NCI-H187 (cell line): ENCODE measurements around the gene ALX3.
A peak's percentile ranks its signal among the peaks of the same experiment; 100 is the strongest.
"Not testable (repeated sequence)": the region's sequence is repeated elsewhere in the genome, so short reads cannot be mapped to it uniquely, and the experiment has no call there.

Experiments used
- DNase-seq, 2 experiments: peaks; one replicate each; lab custom pipeline; 2025; lab: John Stamatoyannopoulos, UW

ALX3 gene

GRCh38 chr1:110089561-110090275 is 19.2 kb upstream of the ALX3 start:
- DNase-seq, result no peak

GRCh38 chr1:110088739-110089316 is 18.4 kb upstream of the ALX3 start:
- DNase-seq, result no peak

- peak; percentile 8 to 37 for DNase-seq
Measured at GRCh38 chr1:110087812-110088738, 17.6 kb upstream of the ALX3 start.

- DNase-seq, result no peak
Measured at GRCh38 chr1:110086961-110087360, 16.5 kb upstream of the ALX3 start.

GRCh38 chr1:110085671-110086070 is 15.2 kb upstream of the ALX3 start:
- no peak for DNase-seq

- DNase-seq, result no peak
Measured at GRCh38 chr1:110084227-110085078, 14.0 kb upstream of the ALX3 start.

- DNase-seq, result no peak
Measured at GRCh38 chr1:110083866-110084226, 13.4 kb upstream of the ALX3 start.

- DNase-seq, result no peak
Measured at GRCh38 chr1:110083061-110083865, 12.8 kb upstream of the ALX3 start.

GRCh38 chr1:110082477-110082876 is 12.0 kb upstream of the ALX3 start:
- no peak for DNase-seq

- no peak for DNase-seq
Measured at GRCh38 chr1:110081061-110081460, 10.6 kb upstream of the ALX3 start.

GRCh38 chr1:110079995-110080394 is 9.5 kb upstream of the ALX3 start:
- not testable (repeated sequence) for DNase-seq

GRCh38 chr1:110076789-110077500 is 6.5 kb upstream of the ALX3 start:
- DNase-seq, result no peak

- no peak for DNase-seq
Measured at GRCh38 chr1:110074166-110074565, 3.7 kb upstream of the ALX3 start.

GRCh38 chr1:110070282-110070669 is 196 bp downstream of the ALX3 start:
- no peak for DNase-seq

- no peak for DNase-seq
Measured at GRCh38 chr1:110069404-110070281, 829 bp downstream of the ALX3 start.

GRCh38 chr1:110068646-110069403 is 1.6 kb downstream of the ALX3 start:
- no peak for DNase-seq

- DNase-seq, result no peak
Measured at GRCh38 chr1:110067893-110068645, 2.4 kb downstream of the ALX3 start.

GRCh38 chr1:110067479-110067892 is 3.0 kb downstream of the ALX3 start:
- DNase-seq, result no peak
